Hematopoietic multipotent progenitor cell treated with erythropoietin and hydrocortisone succinate and interleukin-3 and kit ligand, for 17 days (in vitro differentiated cells): ENCODE results near the gene S100Z.
"Not testable (repeated sequence)": the region's sequence is repeated elsewhere in the genome, so short reads cannot be mapped to it uniquely, and the experiment has no call there.

Experiments used
- DNase-seq: peaks from one replicate; pipeline ENCODE4 v3.0.0-alpha.2; 2015; ENCODE audit warnings: low spot score

S100Z gene

GRCh38 chr5:76849419-76850291 lies at the start of gene S100Z:
Gene S100Z (plus strand): TSS chr5:76850014. CDS start chr5:76875360, 25,346 bp downstream.
- DNase-seq = no peak

- no peak for DNase-seq
Observed at GRCh38 chr5:76800579-76800978, 49.2 kb upstream of the S100Z start.

GRCh38 chr5:76801159-76801802 lies 48.5 kb upstream of the S100Z start:
- DNase-seq = no peak

GRCh38 chr5:76801803-76802195 lies 48.0 kb upstream of the S100Z start:
- no peak for DNase-seq

- no peak for DNase-seq
Observed at GRCh38 chr5:76804266-76804665, 45.5 kb upstream of the S100Z start.

GRCh38 chr5:76805821-76806505 lies 43.9 kb upstream of the S100Z start:
- no peak for DNase-seq

- no peak for DNase-seq
Observed at GRCh38 chr5:76807296-76807695, 42.5 kb upstream of the S100Z start.

- DNase-seq = no peak
Observed at GRCh38 chr5:76808141-76808691, 41.6 kb upstream of the S100Z start.

GRCh38 chr5:76809141-76809540 lies 40.7 kb upstream of the S100Z start:
- DNase-seq = no peak

- no peak for DNase-seq
Observed at GRCh38 chr5:76810236-76810635, 39.6 kb upstream of the S100Z start.

- no peak for DNase-seq
Observed at GRCh38 chr5:76811214-76811613, 38.6 kb upstream of the S100Z start.

- DNase-seq = not testable (repeated sequence)
Observed at GRCh38 chr5:76812209-76812608, 37.6 kb upstream of the S100Z start.

- DNase-seq = no peak
Observed at GRCh38 chr5:76813982-76814562, 35.7 kb upstream of the S100Z start.

GRCh38 chr5:76816110-76816831 lies 33.5 kb upstream of the S100Z start:
- DNase-seq = no peak

- no peak for DNase-seq
Observed at GRCh38 chr5:76818844-76819831, 30.7 kb upstream of the S100Z start, which contains the start of gene F2RL1. Gene F2RL1 (plus strand): TSS chr5:76819030. CDS start chr5:76819183, 153 bp downstream.

GRCh38 chr5:76819851-76820525 lies 29.8 kb upstream of the S100Z start:
- DNase-seq = no peak

GRCh38 chr5:76820526-76820890 lies 29.3 kb upstream of the S100Z start:
- DNase-seq = no peak

- DNase-seq = no peak
Observed at GRCh38 chr5:76821136-76821535, 28.7 kb upstream of the S100Z start.

- DNase-seq = not testable (repeated sequence)
Observed at GRCh38 chr5:76822105-76822731, 27.6 kb upstream of the S100Z start.
